Stimulated activated CD8-positive, alpha-beta memory T cell treated with anti-CD3 and anti-CD28 coated beads, Interleukin-7, amount 100 ng/mL, for 24 hours (primary cell): ENCODE results near the gene STRBP.

Experiments
- DNase-seq: peaks from one replicate; pipeline ENCODE4 v3.0.0-alpha.2; 2020; ENCODE audit warnings: low read depth

STRBP gene

GRCh38 chr9:123129423-123129822, 139.0 kb downstream of the STRBP start:
- DNase-seq: no peak

- no peak for DNase-seq
These were observed 139.8 kb downstream of the STRBP start for GRCh38 chr9:123128591-123128990.

- DNase-seq: no peak
These were observed 140.8 kb downstream of the STRBP start for GRCh38 chr9:123127512-123128075.

- no peak for DNase-seq
These were observed 146.9 kb downstream of the STRBP start for GRCh38 chr9:123121457-123121856.

GRCh38 chr9:123120953-123121352, 147.4 kb downstream of the STRBP start:
- no peak for DNase-seq

GRCh38 chr9:123120131-123120530, 148.3 kb downstream of the STRBP start:
- no peak for DNase-seq

- no peak for DNase-seq
These were observed 148.8 kb downstream of the STRBP start for GRCh38 chr9:123119566-123119965.

GRCh38 chr9:123116036-123116435, 152.3 kb downstream of the STRBP start:
- DNase-seq: no peak

GRCh38 chr9:123115146-123115913, 153.1 kb downstream of the STRBP start:
- DNase-seq: no peak

GRCh38 chr9:123113185-123113584, 155.2 kb downstream of the STRBP start:
- DNase-seq: no peak

- DNase-seq: no peak
These were observed 156.1 kb downstream of the STRBP start for GRCh38 chr9:123112015-123112975.

GRCh38 chr9:123111427-123112014, 156.9 kb downstream of the STRBP start:
- DNase-seq: no peak

- DNase-seq: no peak
These were observed 158.7 kb downstream of the STRBP start for GRCh38 chr9:123109540-123110279.

GRCh38 chr9:123108976-123109375, 159.4 kb downstream of the STRBP start:
- no peak for DNase-seq

GRCh38 chr9:123107639-123108285, 160.6 kb downstream of the STRBP start:
- no peak for DNase-seq

GRCh38 chr9:123105490-123105889, 162.9 kb downstream of the STRBP start:
- DNase-seq: no peak

GRCh38 chr9:123104807-123105206, 163.6 kb downstream of the STRBP start:
- no peak for DNase-seq

- no peak for DNase-seq
These were observed 165.8 kb downstream of the STRBP start for GRCh38 chr9:123102375-123103113.

GRCh38 chr9:123099548-123099947, 168.8 kb downstream of the STRBP start:
- no peak for DNase-seq

- no peak for DNase-seq
These were observed 169.3 kb downstream of the STRBP start for GRCh38 chr9:123099042-123099441.
